ENCODE data around the gene LHFPL3.

The LHFPL3 gene

DNA sequence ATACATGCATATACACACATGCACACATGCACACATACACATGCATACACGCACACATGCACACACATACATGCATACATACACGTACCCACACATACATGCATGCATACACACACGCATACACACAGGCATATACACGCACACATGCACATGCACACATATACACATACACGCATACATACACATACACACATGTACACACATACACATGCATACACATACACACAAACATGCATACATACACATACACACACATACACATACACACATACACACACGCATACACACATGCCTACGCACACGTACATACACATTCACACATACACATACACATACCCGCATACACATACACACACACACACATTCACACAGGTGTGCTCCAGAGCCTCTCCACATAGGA, 604.6 kb downstream of the LHFPL3 start:
- Histone ChIP-seq H3K4me2 (ENCODE audit: low read length, poor library complexity, severe bottlenecking) (no peak overlapping the region), H4K91ac (ENCODE audit: low read length) (peak overlapping the region; percentile 8), H3K4ac (ENCODE audit: low read depth in 1 of 2, low read length in 2 of 2) (no peak overlapping the region), H3K23ac (ENCODE audit: low read length in 2 of 2) (no peak overlapping the region), H3K79me1 (replicated peaks; ENCODE audit: low read length, poor library complexity, severe bottlenecking) (no peaks in the 10 kb centered on the region), H2AK5ac (ENCODE audit: low read length, severe bottlenecking) (no peak overlapping the region), H3K4me1 (ENCODE audit: control insufficient read depth, insufficient read depth, low read depth, low read length) (peaks cover 11% of the 10 kb centered on the region), H2BK12ac (ENCODE audit: low read length in 2 of 2) (no peak overlapping the region), H2BK15ac (ENCODE audit: low read depth, poor library complexity, severe bottlenecking) (no peak overlapping the region), H2BK120ac (ENCODE audit: low read depth, low read length) (no peak overlapping the region), H3K9ac (ENCODE audit: low read length) (no peak overlapping the region), H3K9me3 (ENCODE audit: control insufficient read depth, low read length) (no peaks in the 10 kb centered on the region), H4K8ac (ENCODE audit: low read length) (no peak overlapping the region), H2AFZ (ENCODE audit: low read depth, low read length) (no peak overlapping the region), H3K4me3 (ENCODE audit: insufficient read depth in 1 of 2, low read depth in 1 of 2, low read length in 2 of 2) (no peak overlapping the region), H2BK5ac (ENCODE audit: low read depth, low read length, poor library complexity, severe bottlenecking) (no peak overlapping the region), H3K27ac (ENCODE audit: low read length, poor library complexity, severe bottlenecking) (no peak overlapping the region), H3K14ac (ENCODE audit: low read length in 2 of 2) (peak overlapping the region in 1 of 2 experiments; percentile 70), H3K27me3 (ENCODE audit: control insufficient read depth in 1 of 2, insufficient read depth in 1 of 2, low read length in 2 of 2) (no peaks in the 10 kb centered on the region), H3K36me3 (ENCODE audit: control insufficient read depth in 1 of 2, insufficient read depth in 2 of 2, low read depth in 1 of 2, low read length in 2 of 2) (no peaks in the 10 kb centered on the region), H3K18ac (ENCODE audit: low read depth in 1 of 2, low read length in 2 of 2) (no peak overlapping the region)
- 96% methylated on average over 9 of the region's 9 CpGs for WGBS
- DNase-seq: no peak

DNA sequence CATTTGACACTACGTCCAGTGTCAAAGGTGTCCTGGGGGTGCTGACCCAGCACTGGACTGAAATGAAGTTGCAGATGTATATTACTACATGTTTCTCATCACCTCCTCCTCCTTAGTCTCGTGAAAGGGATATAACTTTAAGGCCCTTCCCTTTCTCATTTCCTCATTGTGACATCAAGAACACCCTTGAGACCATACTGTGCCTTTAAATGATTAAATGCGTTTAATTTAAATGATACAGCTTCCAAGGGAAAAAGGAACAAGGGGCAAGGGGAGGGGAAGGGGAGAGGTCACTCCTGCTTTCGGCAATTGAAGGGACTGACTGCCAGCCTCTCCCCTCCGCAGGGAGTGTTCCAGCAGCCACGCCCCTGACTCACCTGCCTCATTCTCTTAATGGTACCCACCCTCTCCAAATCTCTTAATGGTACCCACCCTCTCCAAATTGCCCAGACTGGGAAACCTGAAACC, 605.2 kb downstream of the LHFPL3 start:
- Histone ChIP-seq H3K9ac (ENCODE audit: low read length) (no peak overlapping the region), H3K4me2 (ENCODE audit: low read length, poor library complexity, severe bottlenecking) (no peak overlapping the region), H3K14ac (ENCODE audit: low read length in 2 of 2) (no peak overlapping the region), H3K27ac (ENCODE audit: low read length, poor library complexity, severe bottlenecking) (no peak overlapping the region), H2AFZ (ENCODE audit: low read depth, low read length) (no peak overlapping the region), H3K23ac (ENCODE audit: low read length in 2 of 2) (no peak overlapping the region), H3K4me3 (ENCODE audit: insufficient read depth in 1 of 2, low read depth in 1 of 2, low read length in 2 of 2) (no peak overlapping the region), H2BK15ac (ENCODE audit: low read depth, poor library complexity, severe bottlenecking) (no peak overlapping the region), H4K91ac (ENCODE audit: low read length) (no peak overlapping the region), H2BK120ac (ENCODE audit: low read depth, low read length) (no peak overlapping the region), H3K36me3 (ENCODE audit: control insufficient read depth in 1 of 2, insufficient read depth in 2 of 2, low read depth in 1 of 2, low read length in 2 of 2) (no peaks in the 10 kb centered on the region), H3K9me3 (ENCODE audit: control insufficient read depth, low read length) (no peaks in the 10 kb centered on the region), H3K4me1 (ENCODE audit: control insufficient read depth, insufficient read depth, low read depth, low read length) (peaks cover 11% of the 10 kb centered on the region), H3K4ac (ENCODE audit: low read depth in 1 of 2, low read length in 2 of 2) (no peak overlapping the region), H2BK12ac (ENCODE audit: low read length in 2 of 2) (no peak overlapping the region), H3K27me3 (ENCODE audit: control insufficient read depth in 1 of 2, insufficient read depth in 1 of 2, low read length in 2 of 2) (no peaks in the 10 kb centered on the region), H2AK5ac (ENCODE audit: low read length, severe bottlenecking) (no peak overlapping the region), H2BK5ac (ENCODE audit: low read depth, low read length, poor library complexity, severe bottlenecking) (no peak overlapping the region), H4K8ac (ENCODE audit: low read length) (no peak overlapping the region), H3K18ac (ENCODE audit: low read depth in 1 of 2, low read length in 2 of 2) (no peak overlapping the region), H3K79me1 (replicated peaks; ENCODE audit: low read length, poor library complexity, severe bottlenecking) (no peaks in the 10 kb centered on the region)
- DNase-seq: no peak
- WGBS: 85% methylated on average over 5 of the region's 6 CpGs

DNA sequence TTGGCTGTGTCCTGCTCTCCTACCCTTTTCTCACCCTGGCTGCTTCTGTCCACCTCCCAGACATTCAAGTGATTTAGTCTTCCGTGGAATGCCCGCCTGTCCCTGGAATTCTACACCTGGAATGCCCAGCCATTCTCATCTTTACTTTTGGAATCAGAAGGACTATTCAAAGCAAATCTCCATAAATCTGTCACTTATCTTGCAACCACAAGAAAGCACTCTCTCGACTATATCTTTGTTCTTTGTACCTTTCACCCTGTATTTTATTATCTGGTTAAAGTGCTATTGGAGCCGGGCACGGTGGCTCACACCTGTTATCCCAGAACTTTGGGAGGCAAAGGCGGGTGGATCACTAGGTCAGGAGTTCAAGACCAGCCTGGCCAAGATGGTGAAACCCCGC, 606.3 kb downstream of the LHFPL3 start:
- Histone ChIP-seq H3K9ac (ENCODE audit: low read length) (no peak overlapping the region), H2BK15ac (ENCODE audit: low read depth, poor library complexity, severe bottlenecking) (no peak overlapping the region), H3K23ac (ENCODE audit: low read length in 2 of 2) (no peak overlapping the region), H3K14ac (ENCODE audit: low read length in 2 of 2) (no peak overlapping the region), H2BK12ac (ENCODE audit: low read length in 2 of 2) (no peak overlapping the region), H3K4ac (ENCODE audit: low read depth in 1 of 2, low read length in 2 of 2) (no peak overlapping the region), H4K91ac (ENCODE audit: low read length) (no peak overlapping the region), H2BK120ac (ENCODE audit: low read depth, low read length) (no peak overlapping the region), H4K8ac (ENCODE audit: low read length) (no peak overlapping the region), H3K9me3 (ENCODE audit: control insufficient read depth, low read length) (no peaks in the 10 kb centered on the region), H2AK5ac (ENCODE audit: low read length, severe bottlenecking) (no peak overlapping the region), H3K4me3 (ENCODE audit: insufficient read depth in 1 of 2, low read depth in 1 of 2, low read length in 2 of 2) (no peak overlapping the region), H3K79me1 (replicated peaks; ENCODE audit: low read length, poor library complexity, severe bottlenecking) (no peaks in the 10 kb centered on the region), H3K18ac (ENCODE audit: low read depth in 1 of 2, low read length in 2 of 2) (no peak overlapping the region), H3K27me3 (ENCODE audit: control insufficient read depth in 1 of 2, insufficient read depth in 1 of 2, low read length in 2 of 2) (no peaks in the 10 kb centered on the region), H2BK5ac (ENCODE audit: low read depth, low read length, poor library complexity, severe bottlenecking) (no peak overlapping the region), H3K4me2 (ENCODE audit: low read length, poor library complexity, severe bottlenecking) (no peak overlapping the region), H3K27ac (ENCODE audit: low read length, poor library complexity, severe bottlenecking) (no peak overlapping the region), H2AFZ (ENCODE audit: low read depth, low read length) (no peak overlapping the region), H3K4me1 (ENCODE audit: control insufficient read depth, insufficient read depth, low read depth, low read length) (peaks cover 13% of the 10 kb centered on the region), H3K36me3 (ENCODE audit: control insufficient read depth in 1 of 2, insufficient read depth in 2 of 2, low read depth in 1 of 2, low read length in 2 of 2) (no peaks in the 10 kb centered on the region)
- WGBS: 94% methylated on average over 7 of the region's 7 CpGs
- no peak for DNase-seq

DNA sequence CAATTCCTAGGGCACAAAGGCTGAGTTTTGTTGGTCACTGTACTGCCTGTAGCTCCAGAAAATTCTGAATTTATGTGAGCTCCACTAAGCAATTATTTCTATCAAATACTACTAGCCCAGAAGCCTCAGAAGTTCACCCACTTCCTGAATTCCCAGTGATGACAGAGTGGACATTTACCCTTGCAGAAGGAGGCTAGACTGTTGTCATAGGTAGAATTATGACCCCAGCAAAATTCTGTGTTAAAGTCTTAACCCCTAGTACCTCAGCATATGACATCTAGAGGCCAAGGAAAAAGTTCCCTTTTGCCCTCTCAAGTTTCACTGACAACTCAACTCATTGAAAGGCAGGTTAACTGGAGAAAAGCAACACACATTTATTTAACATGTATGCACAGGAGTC, 606.9 kb downstream of the LHFPL3 start:
- H3K9ac ChIP-seq (ENCODE audit: low read length): no peak overlapping the region
- DNase-seq: no peak
- no peaks in the 10 kb centered on the region for H3K27me3 ChIP-seq (ENCODE audit: control insufficient read depth in 1 of 2, insufficient read depth in 1 of 2, low read length in 2 of 2)
- H3K4me1 ChIP-seq (ENCODE audit: control insufficient read depth, insufficient read depth, low read depth, low read length): peaks cover 19% of the 10 kb centered on the region
- H4K91ac ChIP-seq (ENCODE audit: low read length): no peak overlapping the region
- H3K4me2 ChIP-seq (ENCODE audit: low read length, poor library complexity, severe bottlenecking): no peak overlapping the region
- H2BK15ac ChIP-seq (ENCODE audit: low read depth, poor library complexity, severe bottlenecking): no peak overlapping the region
- no peak overlapping the region for H2AFZ ChIP-seq (ENCODE audit: low read depth, low read length)
- H2BK12ac ChIP-seq (ENCODE audit: low read length in 2 of 2): no peak overlapping the region
- H3K27ac ChIP-seq (ENCODE audit: low read length, poor library complexity, severe bottlenecking): no peak overlapping the region
- no peaks in the 10 kb centered on the region for H3K36me3 ChIP-seq (ENCODE audit: control insufficient read depth in 1 of 2, insufficient read depth in 2 of 2, low read depth in 1 of 2, low read length in 2 of 2)
- no peak overlapping the region for H3K14ac ChIP-seq (ENCODE audit: low read length in 2 of 2)
- no peak overlapping the region for H2BK120ac ChIP-seq (ENCODE audit: low read depth, low read length)
- no peak overlapping the region for H3K4me3 ChIP-seq (ENCODE audit: insufficient read depth in 1 of 2, low read depth in 1 of 2, low read length in 2 of 2)
- no peaks in the 10 kb centered on the region for H3K79me1 ChIP-seq (replicated peaks; ENCODE audit: low read length, poor library complexity, severe bottlenecking)
- H2AK5ac ChIP-seq (ENCODE audit: low read length, severe bottlenecking): no peak overlapping the region
- no peak overlapping the region for H3K18ac ChIP-seq (ENCODE audit: low read depth in 1 of 2, low read length in 2 of 2)
- H3K4ac ChIP-seq (ENCODE audit: low read depth in 1 of 2, low read length in 2 of 2): no peak overlapping the region
- H2BK5ac ChIP-seq (ENCODE audit: low read depth, low read length, poor library complexity, severe bottlenecking): no peak overlapping the region
- H4K8ac ChIP-seq (ENCODE audit: low read length): no peak overlapping the region
- no peaks in the 10 kb centered on the region for H3K9me3 ChIP-seq (ENCODE audit: control insufficient read depth, low read length)
- no peak overlapping the region for H3K23ac ChIP-seq (ENCODE audit: low read length in 2 of 2)
